Right lung (tissue), 5 donors: ENCODE measurements around the gene PRXL2B. TPM values are rescaled to one million over a fixed set of nuclear protein-coding genes. Genes with fewer than 3 reads are reported as not detected.
"Not testable (repeated sequence)": the region's sequence is repeated elsewhere in the genome, so short reads cannot be mapped to it uniquely, and the experiment has no call there.

Experiments used
- DNase-seq, 2 donors: peaks; one replicate each; pipeline ENCODE4 v3.0.0-alpha.2; 2013
- polyA plus RNA-seq, 5 donors: library from polyadenylated mRNA; unstranded; fragments of 120-200 nt; gene quantifications; one replicate each; pipeline versions ENCODE4 v1.2.1 to v1.2.3, GENCODE V29; 2013; ENCODE audit warnings: inconsistent platforms in 1 of 5, low replicate concordance in 1 of 5; ENCODE audit not compliant: insufficient read length in 5 of 5, insufficient read depth in 1 of 5

Gene PRXL2B
- polyA plus RNA-seq, 5 donors: 30.1 to 68.6 (median 43.5) TPM

DNA sequence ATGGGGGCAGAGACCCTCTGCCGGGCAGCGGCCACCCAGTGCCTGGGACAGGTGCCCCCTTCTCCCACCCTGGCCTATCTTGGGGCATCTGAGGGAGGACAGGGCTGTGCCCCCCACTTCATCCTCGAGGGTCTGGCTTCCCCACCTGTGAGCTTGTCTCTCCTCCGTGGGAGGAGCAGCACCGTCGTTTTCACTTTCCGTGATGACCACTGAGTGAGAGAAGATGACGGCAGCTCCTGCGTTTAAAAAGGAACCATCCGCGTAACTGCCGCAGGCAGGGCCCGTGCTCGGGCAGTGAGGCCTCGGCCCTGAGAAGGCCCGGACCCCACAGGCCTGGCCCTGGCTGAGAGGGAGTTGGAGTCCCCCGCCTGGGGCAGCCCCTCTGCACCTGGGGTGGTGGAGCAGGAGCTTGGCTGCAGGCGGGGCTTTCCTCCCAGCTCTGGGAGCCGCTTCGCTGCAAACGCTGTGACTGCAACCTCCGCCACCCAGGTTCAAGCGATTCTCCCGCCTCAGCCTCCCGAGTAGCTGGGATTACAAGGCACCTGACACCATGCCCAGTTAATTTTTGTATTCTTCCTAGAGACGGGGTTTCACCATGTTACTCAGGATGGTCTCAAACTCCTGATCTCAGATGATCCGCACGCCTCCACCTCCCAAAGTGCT is 37.1 kb upstream of the PRXL2B start:
- DNase-seq: not testable (repeated sequence)

- DNase-seq: not testable (repeated sequence)
These were observed 36.2 kb upstream of the PRXL2B start for GRCh38 chr1:2550309-2550861.

- DNase-seq: not testable (repeated sequence)
These were observed 35.0 kb upstream of the PRXL2B start for GRCh38 chr1:2551544-2551943.

DNA sequence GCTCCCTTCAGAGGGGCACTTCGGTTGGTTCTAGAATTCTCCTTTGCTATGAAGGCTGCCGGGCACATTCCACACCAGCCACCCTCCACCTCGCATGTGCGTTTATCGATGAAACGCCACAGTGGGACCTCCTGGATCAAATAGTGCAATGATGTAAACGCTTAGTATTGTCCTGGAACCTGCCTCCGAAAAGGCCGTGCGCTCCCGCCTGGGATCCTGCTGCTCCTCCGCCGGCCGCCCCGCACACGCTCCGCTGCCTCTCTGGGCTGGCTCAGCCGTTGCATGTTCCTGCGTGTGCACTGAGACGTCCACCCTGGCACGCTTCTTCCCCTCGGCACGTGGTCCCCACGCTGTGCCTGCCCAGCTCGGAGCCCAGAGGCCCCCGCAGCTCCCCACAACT is 34.4 kb upstream of the PRXL2B start:
- no peak for DNase-seq

GRCh38 chr1:2553076-2553475 is 33.5 kb upstream of the PRXL2B start:
- DNase-seq: not testable (repeated sequence)

DNA sequence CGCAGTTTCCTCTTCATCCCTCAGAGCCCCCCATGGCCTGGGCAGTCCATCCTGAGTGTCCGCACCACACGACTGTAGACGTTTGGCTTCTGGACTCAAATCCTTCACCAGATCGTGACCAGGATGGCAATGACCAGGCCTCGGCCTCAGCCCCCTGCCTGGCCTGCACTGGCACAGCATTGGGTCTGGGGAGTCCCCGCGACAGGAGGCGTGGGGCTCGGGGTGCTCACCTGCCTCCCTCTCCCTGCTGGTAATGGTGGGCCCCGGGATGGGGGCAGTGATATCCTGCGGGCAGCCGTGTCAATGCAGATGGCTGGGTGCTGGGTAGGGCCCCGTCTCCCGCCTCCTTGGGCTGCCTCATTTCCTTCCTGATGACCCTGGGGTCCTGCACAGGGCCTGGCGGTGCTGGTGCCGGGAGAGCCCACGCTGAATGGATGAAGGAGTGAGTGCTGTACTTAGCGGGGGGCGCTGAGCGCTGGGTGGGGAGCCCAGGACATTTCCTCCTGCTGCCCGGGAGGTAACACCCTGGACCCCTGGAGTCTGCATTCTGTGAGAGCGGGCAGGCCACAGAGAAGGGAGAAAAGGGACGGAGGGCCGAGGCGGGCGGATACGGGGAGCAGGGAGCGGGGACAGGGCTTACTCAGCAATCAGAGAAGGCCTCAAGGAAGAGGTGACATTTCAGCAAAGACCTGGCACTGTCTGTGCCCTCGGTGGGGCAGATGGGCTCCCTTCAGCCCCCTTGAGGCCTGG is 32.5 kb upstream of the PRXL2B start:
- DNase-seq: no peak

- DNase-seq: no peak
These were observed 31.8 kb upstream of the PRXL2B start for GRCh38 chr1:2554621-2555387.

DNA sequence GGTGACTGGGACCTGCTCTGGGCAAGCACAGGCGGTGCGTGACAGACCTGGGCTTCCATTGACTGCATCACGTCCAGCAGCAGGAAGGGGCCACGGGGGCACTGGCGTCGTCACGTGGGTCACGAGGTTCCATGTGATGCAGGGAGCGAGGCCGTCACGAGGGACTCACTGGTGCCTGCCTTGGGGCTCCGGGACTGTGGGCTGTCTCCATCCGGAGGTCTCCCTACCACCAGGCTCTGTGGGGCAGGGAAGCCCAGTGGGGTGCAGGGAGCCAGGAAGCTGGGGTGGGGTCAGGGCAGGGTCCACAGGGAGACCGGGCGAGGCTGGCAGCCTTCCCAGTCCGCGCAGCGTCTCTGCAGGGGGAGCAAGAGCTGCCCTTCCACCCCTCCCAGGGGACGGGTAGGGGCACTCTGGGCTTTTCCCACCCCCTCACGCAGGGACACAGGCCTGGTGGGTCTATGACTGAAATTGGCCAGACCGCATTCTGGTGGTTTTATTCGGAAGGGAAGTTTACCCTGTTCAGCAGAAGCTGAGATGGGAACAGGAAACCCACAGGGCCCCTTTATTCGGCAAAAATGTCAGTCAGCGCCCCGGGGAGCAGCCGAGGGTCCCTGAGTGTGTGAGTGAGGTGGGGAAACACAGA is 30.8 kb upstream of the PRXL2B start:
- DNase-seq: no peak

DNA sequence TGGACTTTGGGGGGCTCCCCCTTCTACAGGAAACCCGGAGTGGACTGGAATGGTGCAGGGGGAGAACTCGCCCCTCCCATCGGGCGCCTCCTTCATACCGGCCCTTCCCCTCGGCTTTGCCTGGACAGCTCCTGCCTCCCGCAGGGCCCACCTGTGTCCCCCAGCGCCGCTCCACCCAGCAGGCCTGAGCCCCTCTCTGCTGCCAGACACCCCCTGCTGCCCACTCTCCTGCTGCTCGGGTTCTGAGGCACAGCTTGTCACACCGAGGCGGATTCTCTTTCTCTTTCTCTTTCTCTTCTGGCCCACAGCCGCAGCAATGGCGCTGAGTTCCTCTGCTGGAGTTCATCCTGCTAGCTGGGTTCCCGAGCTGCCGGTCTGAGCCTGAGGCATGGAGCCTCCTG is 30.3 kb upstream of the PRXL2B start, which contains the start of gene TNFRSF14:
TSS of gene TNFRSF14 (plus strand) at position 95 of the 401 bp plus-strand sequence. CDS start at position 389, 294 bp downstream.
- DNase-seq: peak in 1 of 2 donors; percentile 53

- DNase-seq: no peak
These were observed 29.7 kb upstream of the PRXL2B start for GRCh38 chr1:2556678-2557481.

DNA sequence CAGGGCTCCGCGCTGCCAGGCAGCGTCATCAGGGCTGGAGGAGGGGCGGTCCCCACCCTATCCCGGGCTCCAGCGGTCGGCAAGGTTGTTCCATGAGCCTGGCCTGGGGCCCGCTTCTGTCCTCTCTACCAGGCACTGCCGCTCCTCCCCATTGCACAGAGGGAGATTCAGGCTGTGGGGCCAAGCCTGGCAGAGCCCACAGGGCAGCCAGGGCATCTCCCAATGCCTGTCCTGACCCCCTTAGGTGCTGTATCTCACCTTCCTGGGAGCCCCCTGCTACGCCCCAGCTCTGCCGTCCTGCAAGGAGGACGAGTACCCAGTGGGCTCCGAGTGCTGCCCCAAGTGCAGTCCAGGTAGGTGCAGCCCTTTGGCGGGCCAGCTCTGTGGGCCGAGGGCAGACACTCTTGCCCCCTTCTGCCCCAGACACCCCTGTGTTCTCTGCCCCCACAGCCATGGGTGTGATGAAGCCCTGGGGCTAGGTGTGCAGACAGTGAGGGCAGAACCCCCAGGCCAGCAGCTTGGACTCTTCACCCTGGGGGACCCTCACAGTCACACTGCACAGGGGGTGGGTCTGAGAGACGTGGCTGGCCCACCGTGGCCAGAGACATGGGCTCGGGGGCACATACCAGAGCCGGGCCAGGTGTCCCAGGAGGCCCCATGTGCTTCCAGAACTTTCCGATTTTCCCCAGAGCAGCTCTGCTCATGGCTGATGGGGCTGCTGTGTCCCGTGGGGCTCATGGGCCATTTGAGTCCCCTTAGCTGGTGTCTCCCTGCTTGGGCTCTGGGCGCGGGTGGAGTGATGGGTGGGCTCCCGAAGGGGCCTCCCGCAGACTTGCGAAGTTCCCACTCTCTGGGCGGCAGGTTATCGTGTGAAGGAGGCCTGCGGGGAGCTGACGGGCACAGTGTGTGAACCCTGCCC is 28.8 kb upstream of the PRXL2B start:
- no peak for DNase-seq

DNA sequence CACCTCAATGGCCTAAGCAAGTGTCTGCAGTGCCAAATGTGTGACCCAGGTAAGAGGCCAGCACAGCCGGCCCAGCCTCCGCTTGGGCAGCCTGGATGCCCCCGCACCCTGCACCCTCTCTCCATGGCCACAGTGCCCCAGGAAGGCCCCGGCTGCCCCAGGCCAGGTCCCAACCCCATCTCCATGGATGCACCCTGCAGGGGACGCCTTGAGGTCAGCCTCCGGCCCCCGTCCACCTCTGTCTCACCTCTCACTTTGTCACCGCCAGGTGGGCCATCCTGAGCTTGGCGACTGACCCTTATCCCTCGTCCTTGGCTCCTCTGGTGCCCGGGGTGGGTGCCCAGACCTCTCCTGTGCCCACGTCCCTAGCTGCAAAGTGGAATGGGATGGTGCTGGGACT is 28.2 kb upstream of the PRXL2B start:
- no peak for DNase-seq

DNA sequence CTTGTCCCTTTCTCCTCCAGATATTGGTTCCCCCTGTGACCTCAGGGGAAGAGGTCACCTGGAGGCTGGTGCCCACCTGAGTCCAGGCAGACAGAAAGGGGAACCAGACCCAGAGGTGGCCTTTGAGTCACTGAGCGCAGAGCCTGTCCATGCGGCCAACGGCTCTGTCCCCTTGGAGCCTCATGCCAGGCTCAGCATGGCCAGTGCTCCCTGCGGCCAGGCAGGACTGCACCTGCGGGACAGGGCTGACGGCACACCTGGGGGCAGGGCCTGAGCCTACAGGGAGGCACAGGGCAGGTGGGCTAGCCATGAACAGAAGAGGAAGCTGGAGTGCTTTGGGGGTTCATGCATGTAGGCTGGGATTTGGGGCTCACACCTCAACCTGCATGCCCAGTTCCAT is 27.7 kb upstream of the PRXL2B start:
- no peak for DNase-seq

DNA sequence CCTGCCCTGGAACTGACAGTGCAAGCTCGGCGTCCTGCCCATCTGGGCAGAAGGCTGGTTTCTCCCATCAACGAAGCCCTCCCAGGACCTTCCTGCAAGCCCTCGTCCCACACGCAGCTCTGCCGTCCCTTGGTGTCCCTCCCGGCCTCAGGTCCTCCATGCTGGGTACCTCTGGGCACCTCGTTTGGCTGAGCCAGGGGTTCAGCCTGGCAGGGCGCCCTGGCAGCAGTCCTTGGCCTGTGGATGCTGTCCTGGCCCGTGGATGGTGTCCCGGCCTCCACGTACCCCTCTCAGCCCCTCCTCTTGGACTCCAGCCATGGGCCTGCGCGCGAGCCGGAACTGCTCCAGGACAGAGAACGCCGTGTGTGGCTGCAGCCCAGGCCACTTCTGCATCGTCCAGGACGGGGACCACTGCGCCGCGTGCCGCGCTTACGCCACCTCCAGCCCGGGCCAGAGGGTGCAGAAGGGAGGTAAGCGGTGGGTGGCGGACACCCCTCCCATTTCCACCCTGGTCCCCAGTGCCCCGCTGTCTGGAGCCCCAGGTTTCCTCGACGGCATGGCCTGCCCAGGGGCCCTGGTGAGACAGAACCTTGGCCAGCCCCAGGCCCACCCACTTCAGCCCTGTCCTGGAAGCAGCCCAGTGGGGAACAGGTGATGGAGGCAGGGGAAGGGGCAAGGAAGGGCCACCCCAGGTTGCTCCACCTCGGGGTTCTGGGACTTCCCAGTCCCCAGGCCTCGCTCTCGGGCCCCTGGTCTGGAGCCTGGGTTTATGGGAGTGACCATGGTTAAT is 26.9 kb upstream of the PRXL2B start:
- DNase-seq: no peak

- no peak for DNase-seq
These were observed 26.1 kb upstream of the PRXL2B start for GRCh38 chr1:2560299-2561073.

DNA sequence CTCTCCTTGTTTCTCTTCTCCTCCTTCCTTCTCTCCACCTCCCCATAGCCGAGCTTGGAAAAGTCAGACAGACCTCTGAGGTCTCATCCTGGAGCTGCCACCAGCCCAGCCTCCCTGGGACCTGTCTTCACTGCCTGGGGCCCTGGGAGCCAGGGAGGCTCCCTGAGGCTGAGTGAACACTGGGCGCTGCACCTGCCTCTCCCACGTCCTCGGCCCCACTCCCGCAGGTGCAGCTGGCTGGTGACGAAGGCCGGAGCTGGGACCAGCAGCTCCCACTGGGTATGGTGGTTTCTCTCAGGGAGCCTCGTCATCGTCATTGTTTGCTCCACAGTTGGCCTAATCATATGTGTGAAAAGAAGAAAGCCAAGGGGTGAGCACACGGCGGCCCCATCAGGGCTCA is 25.1 kb upstream of the PRXL2B start:
- no peak for DNase-seq

DNA sequence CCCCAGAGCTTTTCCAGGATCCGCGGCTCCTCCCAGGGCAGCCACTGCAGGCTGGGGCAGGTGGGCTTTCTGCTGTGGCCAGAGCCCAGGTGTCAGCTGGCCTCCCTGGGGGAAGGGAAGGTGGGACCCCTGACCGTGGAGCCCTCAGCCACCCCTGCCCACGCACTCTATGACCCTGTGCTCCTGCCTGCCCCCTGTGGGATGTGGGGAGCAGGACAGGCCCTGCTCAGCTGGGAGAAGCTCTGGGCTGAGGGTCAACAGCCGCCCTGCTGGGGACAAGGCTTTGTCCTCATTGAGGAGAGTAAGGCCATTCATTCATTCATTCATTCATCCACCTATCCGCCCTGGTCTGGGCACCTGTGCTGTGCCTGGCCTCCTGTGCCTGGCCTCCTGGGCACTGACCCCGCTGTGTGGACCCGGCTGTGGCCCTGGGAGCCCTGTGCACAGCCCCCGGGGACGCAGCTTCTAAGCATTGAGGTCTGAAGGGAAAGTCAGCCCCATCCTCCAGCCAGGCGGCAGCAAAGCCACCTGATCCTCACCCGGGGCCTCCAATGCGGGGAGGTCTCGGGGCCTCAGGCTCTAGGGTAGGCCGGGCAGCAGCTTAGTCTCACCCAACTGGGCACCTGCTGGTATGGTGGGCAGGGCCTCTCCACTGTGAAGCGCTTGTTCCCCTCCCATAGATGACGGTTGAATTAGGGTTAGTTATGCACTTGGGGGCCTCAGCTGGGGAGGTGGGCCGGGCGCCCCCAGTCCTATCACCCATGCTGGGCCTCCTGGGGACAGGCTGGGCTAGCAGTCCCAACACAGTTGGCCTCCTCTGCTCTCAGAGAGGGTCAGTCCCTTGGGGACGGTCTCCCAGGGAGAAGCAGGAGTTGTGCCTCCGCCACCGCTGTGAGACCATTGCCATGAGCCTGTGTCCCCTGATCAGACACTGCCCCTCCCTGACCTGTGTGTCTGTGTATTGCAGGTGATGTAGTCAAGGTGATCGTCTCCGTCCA is 24.4 kb upstream of the PRXL2B start:
- no peak for DNase-seq
